H1 (cell line): ENCODE results near the gene SLC24A3. TPM values are rescaled to one million over a fixed set of nuclear protein-coding genes. Genes with fewer than 3 reads are reported as not detected.

Experiments used
- EGR1 ChIP-seq: IDR thresholded peaks from 2 replicates; pipeline ENCODE4 v1.6.1; 2011; ENCODE audit warnings: low read depth, low read length, borderline replicate concordance
- FOSL1 ChIP-seq: IDR thresholded peaks from 2 replicates; pipeline ENCODE4 v1.6.1; 2011; ENCODE audit warnings: mild to moderate bottlenecking, low read depth, low read length, moderate library complexity; ENCODE audit not compliant: insufficient read depth
- SIX5 ChIP-seq: IDR thresholded peaks from 2 replicates; pipeline ENCODE4 v1.6.1; 2011; ENCODE audit warnings: mild to moderate bottlenecking, low read depth, low read length
- TAF1 ChIP-seq: IDR thresholded peaks from 2 replicates; pipeline ENCODE4 v1.6.1; 2011; ENCODE audit warnings: mild to moderate bottlenecking, low read depth, low read length
- polyA plus RNA-seq, 7 experiments: library from polyadenylated mRNA; depleted of rRNA in 3 of 7; stranded (reverse) in 5 of 7; unstranded in 2 of 7; fragments of >200 nt in 5 of 7; fragments of 200-250 nt in 2 of 7; gene quantifications; 1 replicate in 5 of 7; 2 replicates in 1 of 7; 4 replicates in 1 of 7; pipeline versions ENCODE4 v1.2.1 to v1.2.3, GENCODE V29; 2011 to 2013; ENCODE audit warnings: missing spikeins in 2 of 7, mixed read lengths in 2 of 7
- total RNA-seq: library from RNA; stranded (reverse); fragmentation: NEBNext Ultra II Directional; extraction: Animal tissue kit (Norgen Biotek cat#: 25700); gene quantifications from 2 replicates; pipeline ENCODE4 v1.2.1, GENCODE V29; 2021
- TF ChIP-seq, protein P1 (sequence below): fragments of 300-600 bp; sonication (generic); IDR thresholded peaks from 2 replicates; pipeline ENCODE4 v1.7.1; 2012; ENCODE audit warnings: low read length, moderate library complexity, mild to moderate bottlenecking, inconsistent platforms; ENCODE audit not compliant: insufficient replicate concordance
- TF ChIP-seq, protein P2 (sequence below): IDR thresholded peaks from 2 replicates; pipeline ENCODE4 v1.6.1; 2012; ENCODE audit warnings: inconsistent platforms

The SLC24A3 gene
- total and polyA plus RNA-seq, 2 of the 8 experiments (the other 6 are each of a cell fraction or from before 2014, with no cell fraction given), result 4.5 to 6.3 TPM

DNA sequence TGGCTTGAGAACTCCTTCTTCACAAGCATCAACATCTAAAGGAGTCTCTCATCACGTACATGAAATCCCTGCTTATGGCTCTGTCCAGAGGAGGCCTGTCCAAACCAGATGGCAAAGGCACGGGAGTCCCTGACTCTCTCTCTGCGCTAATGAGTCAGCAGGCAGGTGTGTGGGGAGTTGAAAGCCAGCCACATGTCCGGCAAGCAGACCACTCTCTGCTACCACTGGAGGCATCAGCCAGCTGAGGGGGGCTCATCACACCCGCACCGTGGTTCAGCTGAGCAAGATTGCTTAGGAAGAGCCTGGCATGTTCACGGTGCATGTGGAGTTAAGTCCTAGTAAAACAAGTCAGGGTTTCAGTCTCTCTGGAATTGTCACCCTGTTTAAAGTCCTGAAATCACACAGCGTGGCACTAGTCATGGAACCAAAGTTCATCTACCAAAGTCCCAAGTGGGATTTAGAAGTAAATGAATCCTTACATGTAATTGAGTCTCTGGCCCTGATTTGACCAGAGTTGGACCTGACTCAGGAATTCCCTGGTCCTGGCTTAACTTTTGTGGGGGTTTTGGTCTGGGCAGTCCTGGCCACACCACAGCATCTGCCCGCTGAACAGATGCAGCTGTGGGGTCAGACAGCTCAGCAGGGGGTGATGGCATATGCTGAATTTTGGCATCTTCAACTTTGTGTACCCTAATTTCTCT, 390.4 kb downstream of the SLC24A3 start (continued):
- TF ChIP-seq, protein P1, sequence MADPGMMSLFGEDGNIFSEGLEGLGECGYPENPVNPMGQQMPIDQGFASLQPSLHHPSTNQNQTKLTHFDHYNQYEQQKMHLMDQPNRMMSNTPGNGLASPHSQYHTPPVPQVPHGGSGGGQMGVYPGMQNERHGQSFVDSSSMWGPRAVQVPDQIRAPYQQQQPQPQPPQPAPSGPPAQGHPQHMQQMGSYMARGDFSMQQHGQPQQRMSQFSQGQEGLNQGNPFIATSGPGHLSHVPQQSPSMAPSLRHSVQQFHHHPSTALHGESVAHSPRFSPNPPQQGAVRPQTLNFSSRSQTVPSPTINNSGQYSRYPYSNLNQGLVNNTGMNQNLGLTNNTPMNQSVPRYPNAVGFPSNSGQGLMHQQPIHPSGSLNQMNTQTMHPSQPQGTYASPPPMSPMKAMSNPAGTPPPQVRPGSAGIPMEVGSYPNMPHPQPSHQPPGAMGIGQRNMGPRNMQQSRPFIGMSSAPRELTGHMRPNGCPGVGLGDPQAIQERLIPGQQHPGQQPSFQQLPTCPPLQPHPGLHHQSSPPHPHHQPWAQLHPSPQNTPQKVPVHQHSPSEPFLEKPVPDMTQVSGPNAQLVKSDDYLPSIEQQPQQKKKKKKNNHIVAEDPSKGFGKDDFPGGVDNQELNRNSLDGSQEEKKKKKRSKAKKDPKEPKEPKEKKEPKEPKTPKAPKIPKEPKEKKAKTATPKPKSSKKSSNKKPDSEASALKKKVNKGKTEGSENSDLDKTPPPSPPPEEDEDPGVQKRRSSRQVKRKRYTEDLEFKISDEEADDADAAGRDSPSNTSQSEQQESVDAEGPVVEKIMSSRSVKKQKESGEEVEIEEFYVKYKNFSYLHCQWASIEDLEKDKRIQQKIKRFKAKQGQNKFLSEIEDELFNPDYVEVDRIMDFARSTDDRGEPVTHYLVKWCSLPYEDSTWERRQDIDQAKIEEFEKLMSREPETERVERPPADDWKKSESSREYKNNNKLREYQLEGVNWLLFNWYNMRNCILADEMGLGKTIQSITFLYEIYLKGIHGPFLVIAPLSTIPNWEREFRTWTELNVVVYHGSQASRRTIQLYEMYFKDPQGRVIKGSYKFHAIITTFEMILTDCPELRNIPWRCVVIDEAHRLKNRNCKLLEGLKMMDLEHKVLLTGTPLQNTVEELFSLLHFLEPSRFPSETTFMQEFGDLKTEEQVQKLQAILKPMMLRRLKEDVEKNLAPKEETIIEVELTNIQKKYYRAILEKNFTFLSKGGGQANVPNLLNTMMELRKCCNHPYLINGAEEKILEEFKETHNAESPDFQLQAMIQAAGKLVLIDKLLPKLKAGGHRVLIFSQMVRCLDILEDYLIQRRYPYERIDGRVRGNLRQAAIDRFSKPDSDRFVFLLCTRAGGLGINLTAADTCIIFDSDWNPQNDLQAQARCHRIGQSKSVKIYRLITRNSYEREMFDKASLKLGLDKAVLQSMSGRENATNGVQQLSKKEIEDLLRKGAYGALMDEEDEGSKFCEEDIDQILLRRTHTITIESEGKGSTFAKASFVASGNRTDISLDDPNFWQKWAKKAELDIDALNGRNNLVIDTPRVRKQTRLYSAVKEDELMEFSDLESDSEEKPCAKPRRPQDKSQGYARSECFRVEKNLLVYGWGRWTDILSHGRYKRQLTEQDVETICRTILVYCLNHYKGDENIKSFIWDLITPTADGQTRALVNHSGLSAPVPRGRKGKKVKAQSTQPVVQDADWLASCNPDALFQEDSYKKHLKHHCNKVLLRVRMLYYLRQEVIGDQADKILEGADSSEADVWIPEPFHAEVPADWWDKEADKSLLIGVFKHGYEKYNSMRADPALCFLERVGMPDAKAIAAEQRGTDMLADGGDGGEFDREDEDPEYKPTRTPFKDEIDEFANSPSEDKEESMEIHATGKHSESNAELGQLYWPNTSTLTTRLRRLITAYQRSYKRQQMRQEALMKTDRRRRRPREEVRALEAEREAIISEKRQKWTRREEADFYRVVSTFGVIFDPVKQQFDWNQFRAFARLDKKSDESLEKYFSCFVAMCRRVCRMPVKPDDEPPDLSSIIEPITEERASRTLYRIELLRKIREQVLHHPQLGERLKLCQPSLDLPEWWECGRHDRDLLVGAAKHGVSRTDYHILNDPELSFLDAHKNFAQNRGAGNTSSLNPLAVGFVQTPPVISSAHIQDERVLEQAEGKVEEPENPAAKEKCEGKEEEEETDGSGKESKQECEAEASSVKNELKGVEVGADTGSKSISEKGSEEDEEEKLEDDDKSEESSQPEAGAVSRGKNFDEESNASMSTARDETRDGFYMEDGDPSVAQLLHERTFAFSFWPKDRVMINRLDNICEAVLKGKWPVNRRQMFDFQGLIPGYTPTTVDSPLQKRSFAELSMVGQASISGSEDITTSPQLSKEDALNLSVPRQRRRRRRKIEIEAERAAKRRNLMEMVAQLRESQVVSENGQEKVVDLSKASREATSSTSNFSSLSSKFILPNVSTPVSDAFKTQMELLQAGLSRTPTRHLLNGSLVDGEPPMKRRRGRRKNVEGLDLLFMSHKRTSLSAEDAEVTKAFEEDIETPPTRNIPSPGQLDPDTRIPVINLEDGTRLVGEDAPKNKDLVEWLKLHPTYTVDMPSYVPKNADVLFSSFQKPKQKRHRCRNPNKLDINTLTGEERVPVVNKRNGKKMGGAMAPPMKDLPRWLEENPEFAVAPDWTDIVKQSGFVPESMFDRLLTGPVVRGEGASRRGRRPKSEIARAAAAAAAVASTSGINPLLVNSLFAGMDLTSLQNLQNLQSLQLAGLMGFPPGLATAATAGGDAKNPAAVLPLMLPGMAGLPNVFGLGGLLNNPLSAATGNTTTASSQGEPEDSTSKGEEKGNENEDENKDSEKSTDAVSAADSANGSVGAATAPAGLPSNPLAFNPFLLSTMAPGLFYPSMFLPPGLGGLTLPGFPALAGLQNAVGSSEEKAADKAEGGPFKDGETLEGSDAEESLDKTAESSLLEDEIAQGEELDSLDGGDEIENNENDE, result no peak
- TF ChIP-seq TAF1 (no peak), SIX5 (no peak), EGR1 (no peak), FOSL1 (no peak)
- TF ChIP-seq, protein P2, sequence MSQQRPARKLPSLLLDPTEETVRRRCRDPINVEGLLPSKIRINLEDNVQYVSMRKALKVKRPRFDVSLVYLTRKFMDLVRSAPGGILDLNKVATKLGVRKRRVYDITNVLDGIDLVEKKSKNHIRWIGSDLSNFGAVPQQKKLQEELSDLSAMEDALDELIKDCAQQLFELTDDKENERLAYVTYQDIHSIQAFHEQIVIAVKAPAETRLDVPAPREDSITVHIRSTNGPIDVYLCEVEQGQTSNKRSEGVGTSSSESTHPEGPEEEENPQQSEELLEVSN, result no peak
- TF ChIP-seq, all 59 proteins: peak for 0
